ENCODE results near the gene SEC24D.

GRCh38 chr4:118784776-118785175 lies 51.1 kb downstream of the SEC24D start:
- no peak for TF ChIP-seq POLR2A (IDR thresholded peaks at IDR 0.05; ENCODE audit: low read length)
- TF ChIP-seq GATA1 (IDR thresholded peaks at IDR 0.05; ENCODE audit: low read depth, low read length), result no peak
